Measurements from ENCODE around the gene MMP20. TPM values are rescaled to one million over a fixed set of nuclear protein-coding genes. Genes with fewer than 3 reads are reported as not detected.

MMP20 gene
- total RNA-seq (2014; rRNA removed; shearing (Covaris generic)) (not detected in 2 replicates), polyA plus RNA-seq (2016; fragmentation: Nextera tagmentation; extraction: Ambion mirVana) (not detected in 2 replicates)
- long read RNA-seq: 0 reads

GRCh38 chr11:102625177-102625576 lies at the start of gene MMP20:
TSS of gene MMP20 (minus strand) at chr11:102625332. CDS start at chr11:102625319, 13 bp downstream.
- TF ChIP-seq EZH2 (IDR thresholded peaks at IDR 0.05; ENCODE audit: low read depth, unreplicated experiment) (no peak), JUNB (IDR thresholded peaks at IDR 0.05; ENCODE audit: unreplicated experiment) (no peak), CTCF (conservative IDR thresholded peaks at IDR 0.05; ENCODE audit: low read depth in 2 of 2) (no peak), EZH2phosphoT487 (IDR thresholded peaks at IDR 0.05; ENCODE audit: unreplicated experiment) (no peak), NANOG (IDR thresholded peaks at IDR 0.05; ENCODE audit: borderline replicate concordance) (no peak), REST (IDR thresholded peaks at IDR 0.05; ENCODE audit: unreplicated experiment) (no peak), ZNF114 (CRISPR knock-in tag; IDR thresholded peaks at IDR 0.05) (no peak), POLR2AphosphoS5 (IDR thresholded peaks at IDR 0.05; ENCODE audit: low read depth) (no peak), ZNF462 (CRISPR knock-in tag; IDR thresholded peaks at IDR 0.05) (no peak), STAT1 (IDR thresholded peaks at IDR 0.05; ENCODE audit: unreplicated experiment) (no peak), ZNF331 (CRISPR knock-in tag; IDR thresholded peaks at IDR 0.05; ENCODE audit: low read depth) (no peak), CREB1 (CRISPR knock-in tag; IDR thresholded peaks at IDR 0.05; ENCODE audit: low read depth) (no peak), ETS1 (IDR thresholded peaks at IDR 0.05) (no peak)
- Histone ChIP-seq H3K4me1 (ENCODE audit: insufficient read depth) (no peaks in the 10 kb centered on the region), H3K4me2 (no peak within 1 kb of the TSS), H3F3A (replicated peaks; ENCODE audit: low read depth) (no peaks in the 10 kb centered on the region), H3K79me2 (replicated peaks; ENCODE audit: insufficient read depth) (no peaks in the 10 kb centered on the region), H3K4me3 (no peak within 1 kb of the TSS), H3K27me3 (ENCODE audit: insufficient read depth) (no peaks in the 10 kb centered on the region), H3K9me2 (ENCODE audit: insufficient read depth) (peaks cover 5% of the 10 kb centered on the region; the same call in 1 of the 2 replicates), H3K36me3 (ENCODE audit: insufficient read depth) (no peaks in the 10 kb centered on the region), H3K27ac (ENCODE audit: low read depth) (no peak within 1 kb of the TSS), H2AFZ (no peak within 1 kb of the TSS), H4K20me1 (replicated peaks; ENCODE audit: insufficient read depth) (no peaks in the 10 kb centered on the region)
- no peak for ATAC-seq
- no peaks in the 10 kb centered on the region for H3K36me3 Mint-ChIP-seq (ENCODE audit: low read depth)
- peaks cover 3% of the 10 kb centered on the region; the same call in 1 of the 3 replicates for H3K4me1 Mint-ChIP-seq
- H3K27me3 Mint-ChIP-seq (ENCODE audit: insufficient read depth, low read depth, poor library complexity): no peaks in the 10 kb centered on the region
- H3K4me3 Mint-ChIP-seq: no peak within 1 kb of the TSS
- DNase-seq (ENCODE audit: low spot score): no peak
- no peak within 1 kb of the TSS for H3K27ac Mint-ChIP-seq
- H3K9me3 Mint-ChIP-seq: no peaks in the 10 kb centered on the region; the same call in 2 of the 3 replicates
